HCT116 (cell line): ENCODE results near the gene MVB12A. TPM values are rescaled to one million over a fixed set of nuclear protein-coding genes. Genes with fewer than 3 reads are reported as not detected.

Experiments
- ATAC-seq: fragments of 200-7000 bp; cut with Tn5 transposase; 2 replicates; pipeline ENCODE4 v1.9.1; 2020; ENCODE audit warnings: mild to moderate bottlenecking, moderate library complexity
- BruUV-seq: library from RNA; stranded (reverse); fragments of 400-500 nt; replicated peaks from 2 replicates; lab custom pipeline; 2021; lab: Mats Ljungman, UMichigan
- CTCF ChIA-PET: fragments of 300-600 bp; sonication (Branson Sonifier 250); formaldehyde crosslinking; loops from one replicate; lab custom pipeline; 2021; ENCODE audit warnings: antibody characterized with exemption; lab: Charles Lee
- POLR2A ChIA-PET: fragments of 300-600, 350-600 bp; sonication (Branson Sonifier 250); formaldehyde crosslinking; loops from one replicate; lab custom pipeline; 2021; ENCODE audit warnings: antibody characterized with exemption; lab: Charles Lee
- RAD21 ChIA-PET, 2 experiments: fragments of 300-600 bp; sonication (Branson Sonifier 250); formaldehyde crosslinking; loops; one replicate each; lab custom pipeline; 2023; ENCODE audit warnings: low total read pairs in 2 of 2; ENCODE audit not compliant: uncharacterized antibody in 2 of 2, unreplicated experiment in 2 of 2, low non-redundant PET in 1 of 2; lab: Charles Lee
- DNase-seq: peaks from one replicate; pipeline ENCODE4 v3.0.0-alpha.2; 2010; ENCODE audit warnings: low read depth, low spot score
- H2AFZ ChIP-seq: fragments of 200-600 bp; shearing (Covaris generic), sonication (generic); 2 replicates; pipeline ENCODE4 v1.6.1; 2017; ENCODE audit warnings: low read depth, mixed run types, mixed read lengths, antibody characterized with exemption, low read length; ENCODE audit not compliant: poor library complexity, severe bottlenecking
- H3K27ac ChIP-seq: 2 replicates; pipeline ENCODE4 v1.5.1; 2012; ENCODE audit warnings: low read depth, low read length
- H3K27me3 ChIP-seq: fragments of 200-600 bp; sonication (generic); 2 replicates; pipeline ENCODE4 v1.6.1; 2016; ENCODE audit warnings: mixed run types, low read length, mixed read lengths; ENCODE audit not compliant: insufficient read depth
- H3K36me3 ChIP-seq, 2 experiments: fragments of 200-500 bp in 1 of 2; fragments of 200-600 bp in 1 of 2; sonication (Bioruptor generic) in 1 of 2; sonication (generic) in 1 of 2; 2 replicates each; pipeline versions ENCODE4 v1.5.1 to v1.6.1; 2014 to 2016; ENCODE audit warnings: low read length in 2 of 2, inconsistent platforms in 1 of 2, mixed read lengths in 1 of 2, mixed run types in 1 of 2; ENCODE audit not compliant: insufficient read depth in 2 of 2, control insufficient read depth in 1 of 2
- H3K4me1 ChIP-seq, 2 experiments: fragments of 200-600 bp in 1 of 2; sonication (generic) in 1 of 2; 2 replicates each; pipeline versions ENCODE4 v1.5.1 to v1.6.1; 2012 to 2017; ENCODE audit warnings: low read length in 2 of 2, inconsistent platforms in 1 of 2, mild to moderate bottlenecking in 1 of 2, mixed read lengths in 1 of 2, mixed run types in 1 of 2, moderate library complexity in 1 of 2; ENCODE audit not compliant: insufficient read depth in 2 of 2, control insufficient read depth in 1 of 2
- H3K4me2 ChIP-seq: fragments of 200-600 bp; sonication (generic); 2 replicates; pipeline ENCODE4 v1.6.1; 2017; ENCODE audit warnings: mixed run types, low read length, mixed read lengths
- H3K4me3 ChIP-seq, 2 experiments: fragments of 200-600 bp in 1 of 2; sonication (generic) in 1 of 2; replicated peaks in 1 of 2; 2 replicates each; pipeline ENCODE4 v1.5.1; 2011 to 2016; ENCODE audit warnings: low read length in 2 of 2, control low read depth in 1 of 2, low read depth in 1 of 2, mild to moderate bottlenecking in 1 of 2, mixed read lengths in 1 of 2, mixed run types in 1 of 2
- H3K79me2 ChIP-seq: fragments of 200-600 bp; sonication (generic); 2 replicates; pipeline ENCODE4 v1.6.1; 2017; ENCODE audit warnings: mild to moderate bottlenecking, mixed run types, low read length, moderate library complexity, mixed read lengths; ENCODE audit not compliant: insufficient read depth
- H3K9ac ChIP-seq: fragments of 200-600 bp; sonication (generic); 2 replicates; pipeline ENCODE4 v1.6.1; 2016; ENCODE audit warnings: low read length, mixed read lengths
- H3K9me2 ChIP-seq: fragments of 200-600 bp; sonication (generic), shearing (Covaris generic); 2 replicates; pipeline ENCODE4 v1.6.1; 2017; ENCODE audit warnings: mixed run types, mild to moderate bottlenecking, moderate library complexity; ENCODE audit not compliant: insufficient read depth
- H3K9me3 ChIP-seq, 2 experiments: fragments of 200-500 bp in 1 of 2; fragments of 200-600 bp in 1 of 2; sonication (Bioruptor generic) in 1 of 2; sonication (generic) in 1 of 2; 2 replicates each; pipeline ENCODE4 v1.6.1; 2014 to 2017; ENCODE audit warnings: low read length in 2 of 2, mixed read lengths in 2 of 2, inconsistent platforms in 1 of 2, low read depth in 1 of 2, mild to moderate bottlenecking in 1 of 2, mixed run types in 1 of 2, moderate library complexity in 1 of 2; ENCODE audit not compliant: control insufficient read depth in 1 of 2, insufficient read depth in 1 of 2
- H4K20me1 ChIP-seq: fragments of 200-600 bp; sonication (generic), shearing (Covaris generic); 2 replicates; pipeline ENCODE4 v1.6.1; 2017; ENCODE audit warnings: mixed run types, mild to moderate bottlenecking, moderate library complexity; ENCODE audit not compliant: insufficient read depth
- CBX3 ChIP-seq: IDR thresholded peaks from 2 replicates; pipeline ENCODE4 v1.6.1; 2012; ENCODE audit warnings: low read depth
- CEBPB ChIP-seq: IDR thresholded peaks from 2 replicates; pipeline ENCODE4 v1.6.1; 2012; ENCODE audit warnings: low read depth
- EGR1 ChIP-seq: IDR thresholded peaks from 2 replicates; pipeline ENCODE4 v1.6.1; 2012; ENCODE audit warnings: low read depth
- ELF1 ChIP-seq: IDR thresholded peaks from 2 replicates; pipeline ENCODE4 v1.6.1; 2012; ENCODE audit warnings: low read depth, borderline replicate concordance
- EZH2phosphoT487 ChIP-seq: fragments of 200-600 bp; IDR thresholded peaks from 2 replicates; pipeline ENCODE4 v1.6.1; 2018; ENCODE audit warnings: antibody characterized with exemption, borderline replicate concordance
- POLR2A ChIP-seq: IDR thresholded peaks from 2 replicates; pipeline ENCODE4 v1.7.0; 2011; ENCODE audit warnings: borderline replicate concordance; ENCODE audit not compliant: insufficient read depth, insufficient read length; ENCODE audit errors: extremely low read depth
- POLR2AphosphoS5 ChIP-seq: IDR thresholded peaks from 2 replicates; pipeline ENCODE4 v1.6.1; 2011; ENCODE audit warnings: mild to moderate bottlenecking, low read depth, low read length, moderate library complexity
- RAD21 ChIP-seq: IDR thresholded peaks from 2 replicates; pipeline ENCODE4 v1.6.1; 2012; ENCODE audit warnings: low read depth, mild to moderate bottlenecking
- SIN3A ChIP-seq: IDR thresholded peaks from 2 replicates; pipeline ENCODE4 v1.6.1; 2012; ENCODE audit warnings: low read depth
- SP1 ChIP-seq: IDR thresholded peaks from 2 replicates; pipeline ENCODE4 v1.6.1; 2012; ENCODE audit warnings: low read depth
- SRF ChIP-seq: IDR thresholded peaks from 2 replicates; pipeline ENCODE4 v1.6.1; 2012; ENCODE audit warnings: low read depth
- TCF7L2 ChIP-seq: IDR thresholded peaks from 2 replicates; pipeline ENCODE4 v1.7.0; 2011; ENCODE audit warnings: borderline replicate concordance, inconsistent platforms; ENCODE audit not compliant: insufficient read depth, insufficient read length; ENCODE audit errors: extremely low read depth
- YY1 ChIP-seq: IDR thresholded peaks from 2 replicates; pipeline ENCODE4 v1.6.1; 2011; ENCODE audit warnings: low read length, low read depth, moderate library complexity, mild to moderate bottlenecking; ENCODE audit not compliant: insufficient replicate concordance; ENCODE audit errors: extremely low read depth
- ZFX ChIP-seq: fragments of 450-650 bp; IDR thresholded peaks from 2 replicates; pipeline ENCODE4 v1.6.1; 2017
- intact Hi-C: fragments of 100-400 bp; cut with micrococcal nuclease; formaldehyde crosslinking; loops from 2 replicates; pipeline ENCODE4 v1.10.0; 2022
- total RNA-seq: library from RNA; stranded (reverse); gene quantifications from one replicate; pipeline ENCODE4 v1.2.1, GENCODE V29; 2021; ENCODE audit not compliant: unreplicated experiment
- TF ChIP-seq, protein P1 (sequence below): IDR thresholded peaks from 2 replicates; pipeline ENCODE4 v1.6.1; 2011; ENCODE audit warnings: mild to moderate bottlenecking, low read length, moderate library complexity; ENCODE audit not compliant: insufficient replicate concordance; ENCODE audit errors: extremely low read depth
- TF ChIP-seq, protein P2 (sequence below): IDR thresholded peaks from 2 replicates; pipeline ENCODE4 v1.6.1; 2012; ENCODE audit warnings: low read depth
- TF ChIP-seq, protein P3 (sequence below), 3 experiments: fragments of 200-600 bp in 1 of 3; sonication (generic) in 1 of 3; IDR thresholded peaks in 2 of 3; conservative IDR thresholded peaks in 1 of 3; 2 replicates each; pipeline ENCODE4 v1.5.1; 2012 to 2017; ENCODE audit warnings: low read depth in 2 of 3, low read length in 2 of 3, antibody characterized with exemption in 1 of 3, borderline replicate concordance in 1 of 3, control low read depth in 1 of 3, mild to moderate bottlenecking in 1 of 3, mixed read lengths in 1 of 3, mixed run types in 1 of 3, moderate library complexity in 1 of 3; ENCODE audit not compliant: insufficient read depth in 1 of 3
- TF ChIP-seq, protein P4 (sequence below): IDR thresholded peaks from 2 replicates; pipeline ENCODE4 v1.6.1; 2012

MVB12A gene
- total RNA-seq, 1 experiment from 2014 or later, result 91.7 TPM

DNA sequence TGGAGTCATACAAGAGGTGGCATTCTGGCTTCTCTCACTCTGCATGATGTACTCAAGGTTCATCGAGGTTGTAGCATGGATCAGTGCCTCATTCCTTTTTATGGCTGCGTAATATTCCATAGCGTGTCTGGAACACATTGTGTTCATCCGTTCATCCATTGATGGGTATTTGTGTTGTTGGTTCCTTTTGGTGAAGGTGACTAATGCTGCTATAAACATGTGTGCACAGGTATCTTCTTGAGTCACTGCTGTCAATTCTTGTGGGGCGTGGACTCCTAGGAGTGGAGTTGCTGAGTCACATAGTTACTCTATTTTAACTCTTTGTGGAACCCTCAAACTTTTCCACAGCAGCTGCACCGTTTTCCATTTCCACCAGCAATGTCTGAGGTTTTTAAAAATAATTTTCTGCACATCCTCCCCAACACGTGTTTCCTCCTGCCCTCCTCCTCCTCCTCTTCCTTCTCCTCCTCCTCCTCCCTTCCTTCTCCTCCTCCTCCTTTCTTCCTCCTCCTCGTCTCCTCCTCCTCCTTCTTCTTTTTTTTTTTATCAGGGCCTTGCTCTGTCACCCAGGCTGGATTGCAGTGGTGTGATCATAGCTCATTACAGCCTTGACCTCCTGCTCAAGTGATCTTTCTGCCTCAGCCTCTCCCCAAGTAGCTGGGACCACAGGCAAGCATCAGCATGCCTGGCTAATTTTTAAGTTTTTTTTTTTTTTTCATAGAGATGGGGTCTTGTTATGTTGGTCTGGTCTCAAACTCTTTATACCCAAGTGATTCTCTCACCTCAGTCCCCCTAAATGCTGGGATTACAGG is 30.6 kb downstream of the MVB12A start:
- ChIA-PET CTCF (interaction anchor here (0.9 to 2.7 kb wide), 3 partner anchors 9 to 57 kb away, joined by 3 to 8 read pairs (median 6); no protein-coding TSS in a partner anchor), POLR2A (interaction anchor here (0.9 kb wide), 1 partner anchor 31 kb away, joined by 4 read pairs; the partner anchor contains the start of gene MVB12A), RAD21 (interaction anchor here (0.7 kb wide), 2 partner anchors 47 to 123 kb away, joined by 3 to 7 read pairs; no protein-coding TSS in a partner anchor)
- Histone ChIP-seq H3K9me3 (no peaks in the 10 kb centered on the region), H3K36me3 (no peaks in the 10 kb centered on the region), H3K79me2 (no peaks in the 10 kb centered on the region), H3K27ac (peak overlapping the region; percentile 79), H3K27me3 (no peaks in the 10 kb centered on the region), H3K4me3 (peak overlapping the region in 1 of 2 experiments; percentile 6; a peak in 1 of 4 replicates), H4K20me1 (no peaks in the 10 kb centered on the region), H3K4me2 (peak overlapping the region; percentile 91), H3K9me2 (no peaks in the 10 kb centered on the region), H2AFZ (no peak overlapping the region), H3K4me1 (peaks cover 24 to 50% of the 10 kb centered on the region in 2 experiments), H3K9ac (peak overlapping the region; percentile 35)
- DNase-seq (peak; percentile 88), ATAC-seq (peak; percentile 57)
- no TSS peak for BruUV-seq
- intact Hi-C loops, result loop anchor here (5.0 to 10.0 kb wide), 2 partner anchors 53 to 234 kb away; partner anchors contain the start of gene UNC13A
- TF ChIP-seq CEBPB (no peak; the same call in 1 of the 2 replicates), SP1 (peak; percentile 92), SRF (no peak), CBX3 (peak; percentile 86), EZH2phosphoT487 (no peak), POLR2AphosphoS5 (peak; percentile 65), RAD21 (no peak), POLR2A (no peak), ZFX (no peak), SIN3A (peak; percentile 96), YY1 (peak; percentile 25), ELF1 (no peak), TCF7L2 (peak; percentile 22), EGR1 (peak; percentile 31; the same call in 1 of the 2 replicates)
- TF ChIP-seq, protein P1, sequence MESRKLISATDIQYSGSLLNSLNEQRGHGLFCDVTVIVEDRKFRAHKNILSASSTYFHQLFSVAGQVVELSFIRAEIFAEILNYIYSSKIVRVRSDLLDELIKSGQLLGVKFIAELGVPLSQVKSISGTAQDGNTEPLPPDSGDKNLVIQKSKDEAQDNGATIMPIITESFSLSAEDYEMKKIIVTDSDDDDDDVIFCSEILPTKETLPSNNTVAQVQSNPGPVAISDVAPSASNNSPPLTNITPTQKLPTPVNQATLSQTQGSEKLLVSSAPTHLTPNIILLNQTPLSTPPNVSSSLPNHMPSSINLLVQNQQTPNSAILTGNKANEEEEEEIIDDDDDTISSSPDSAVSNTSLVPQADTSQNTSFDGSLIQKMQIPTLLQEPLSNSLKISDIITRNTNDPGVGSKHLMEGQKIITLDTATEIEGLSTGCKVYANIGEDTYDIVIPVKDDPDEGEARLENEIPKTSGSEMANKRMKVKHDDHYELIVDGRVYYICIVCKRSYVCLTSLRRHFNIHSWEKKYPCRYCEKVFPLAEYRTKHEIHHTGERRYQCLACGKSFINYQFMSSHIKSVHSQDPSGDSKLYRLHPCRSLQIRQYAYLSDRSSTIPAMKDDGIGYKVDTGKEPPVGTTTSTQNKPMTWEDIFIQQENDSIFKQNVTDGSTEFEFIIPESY, result no peak
- TF ChIP-seq, protein P2, sequence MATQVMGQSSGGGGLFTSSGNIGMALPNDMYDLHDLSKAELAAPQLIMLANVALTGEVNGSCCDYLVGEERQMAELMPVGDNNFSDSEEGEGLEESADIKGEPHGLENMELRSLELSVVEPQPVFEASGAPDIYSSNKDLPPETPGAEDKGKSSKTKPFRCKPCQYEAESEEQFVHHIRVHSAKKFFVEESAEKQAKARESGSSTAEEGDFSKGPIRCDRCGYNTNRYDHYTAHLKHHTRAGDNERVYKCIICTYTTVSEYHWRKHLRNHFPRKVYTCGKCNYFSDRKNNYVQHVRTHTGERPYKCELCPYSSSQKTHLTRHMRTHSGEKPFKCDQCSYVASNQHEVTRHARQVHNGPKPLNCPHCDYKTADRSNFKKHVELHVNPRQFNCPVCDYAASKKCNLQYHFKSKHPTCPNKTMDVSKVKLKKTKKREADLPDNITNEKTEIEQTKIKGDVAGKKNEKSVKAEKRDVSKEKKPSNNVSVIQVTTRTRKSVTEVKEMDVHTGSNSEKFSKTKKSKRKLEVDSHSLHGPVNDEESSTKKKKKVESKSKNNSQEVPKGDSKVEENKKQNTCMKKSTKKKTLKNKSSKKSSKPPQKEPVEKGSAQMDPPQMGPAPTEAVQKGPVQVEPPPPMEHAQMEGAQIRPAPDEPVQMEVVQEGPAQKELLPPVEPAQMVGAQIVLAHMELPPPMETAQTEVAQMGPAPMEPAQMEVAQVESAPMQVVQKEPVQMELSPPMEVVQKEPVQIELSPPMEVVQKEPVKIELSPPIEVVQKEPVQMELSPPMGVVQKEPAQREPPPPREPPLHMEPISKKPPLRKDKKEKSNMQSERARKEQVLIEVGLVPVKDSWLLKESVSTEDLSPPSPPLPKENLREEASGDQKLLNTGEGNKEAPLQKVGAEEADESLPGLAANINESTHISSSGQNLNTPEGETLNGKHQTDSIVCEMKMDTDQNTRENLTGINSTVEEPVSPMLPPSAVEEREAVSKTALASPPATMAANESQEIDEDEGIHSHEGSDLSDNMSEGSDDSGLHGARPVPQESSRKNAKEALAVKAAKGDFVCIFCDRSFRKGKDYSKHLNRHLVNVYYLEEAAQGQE, result no peak
- TF ChIP-seq, protein P3, sequence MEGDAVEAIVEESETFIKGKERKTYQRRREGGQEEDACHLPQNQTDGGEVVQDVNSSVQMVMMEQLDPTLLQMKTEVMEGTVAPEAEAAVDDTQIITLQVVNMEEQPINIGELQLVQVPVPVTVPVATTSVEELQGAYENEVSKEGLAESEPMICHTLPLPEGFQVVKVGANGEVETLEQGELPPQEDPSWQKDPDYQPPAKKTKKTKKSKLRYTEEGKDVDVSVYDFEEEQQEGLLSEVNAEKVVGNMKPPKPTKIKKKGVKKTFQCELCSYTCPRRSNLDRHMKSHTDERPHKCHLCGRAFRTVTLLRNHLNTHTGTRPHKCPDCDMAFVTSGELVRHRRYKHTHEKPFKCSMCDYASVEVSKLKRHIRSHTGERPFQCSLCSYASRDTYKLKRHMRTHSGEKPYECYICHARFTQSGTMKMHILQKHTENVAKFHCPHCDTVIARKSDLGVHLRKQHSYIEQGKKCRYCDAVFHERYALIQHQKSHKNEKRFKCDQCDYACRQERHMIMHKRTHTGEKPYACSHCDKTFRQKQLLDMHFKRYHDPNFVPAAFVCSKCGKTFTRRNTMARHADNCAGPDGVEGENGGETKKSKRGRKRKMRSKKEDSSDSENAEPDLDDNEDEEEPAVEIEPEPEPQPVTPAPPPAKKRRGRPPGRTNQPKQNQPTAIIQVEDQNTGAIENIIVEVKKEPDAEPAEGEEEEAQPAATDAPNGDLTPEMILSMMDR (IDR thresholded peaks at IDR 0.05 in 2 of 3, conservative IDR thresholded peaks at IDR 0.05 in 1 of 3; ENCODE audit: borderline replicate concordance in 1 of 3, insufficient read depth in 1 of 3, low read depth in 2 of 3, low read length in 2 of 3), result no peak
- TF ChIP-seq, protein P4, sequence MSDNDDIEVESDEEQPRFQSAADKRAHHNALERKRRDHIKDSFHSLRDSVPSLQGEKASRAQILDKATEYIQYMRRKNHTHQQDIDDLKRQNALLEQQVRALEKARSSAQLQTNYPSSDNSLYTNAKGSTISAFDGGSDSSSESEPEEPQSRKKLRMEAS, result peak; percentile 90
